Gastrocnemius medialis (tissue), 4 donors: ENCODE measurements around the gene CDC73.

Experiments
- POLR2A ChIP-seq, 2 donors: fragments of 450-650 bp; IDR thresholded peaks; one replicate each; pipeline ENCODE4 v1.6.1; 2017; ENCODE audit warnings: antibody characterized with exemption in 2 of 2, mild to moderate bottlenecking in 2 of 2, moderate library complexity in 2 of 2
- TF ChIP-seq, protein P1 (sequence below), 5 experiments: fragments of 450-650 bp in 3 of 5; fragments of 200-600 bp in 2 of 5; sonication (generic) in 2 of 5; IDR thresholded peaks in 4 of 5; conservative IDR thresholded peaks in 1 of 5; 1 replicate in 4 of 5; 2 replicates in 1 of 5; pipeline ENCODE4 v1.5.1; 2016 to 2019; ENCODE audit warnings: antibody characterized with exemption in 5 of 5, mild to moderate bottlenecking in 3 of 5, moderate library complexity in 3 of 5

DNA sequence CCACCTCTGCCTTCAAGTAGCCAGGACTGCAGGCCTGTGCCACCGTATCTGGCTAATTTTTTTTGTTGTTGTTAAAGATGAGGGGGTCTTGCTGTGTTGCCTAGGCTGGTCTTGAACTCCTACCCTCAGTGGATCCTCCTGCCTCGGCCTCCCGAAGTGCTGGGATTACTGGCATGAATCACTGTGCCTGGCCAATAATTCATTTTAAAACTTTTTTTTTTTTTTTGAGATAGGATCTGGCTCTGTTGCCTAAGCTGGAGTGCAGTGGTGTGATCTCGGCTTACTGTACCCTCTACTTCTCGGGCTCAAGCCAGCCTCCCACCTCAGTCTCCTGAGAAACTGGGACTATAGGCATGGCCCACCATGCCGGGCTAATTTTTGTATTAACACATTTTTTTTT lies 3.5 kb downstream of the CDC73 start:
- no peak for TF ChIP-seq POLR2A (IDR thresholded peaks at IDR 0.05)
- TF ChIP-seq, protein P1, sequence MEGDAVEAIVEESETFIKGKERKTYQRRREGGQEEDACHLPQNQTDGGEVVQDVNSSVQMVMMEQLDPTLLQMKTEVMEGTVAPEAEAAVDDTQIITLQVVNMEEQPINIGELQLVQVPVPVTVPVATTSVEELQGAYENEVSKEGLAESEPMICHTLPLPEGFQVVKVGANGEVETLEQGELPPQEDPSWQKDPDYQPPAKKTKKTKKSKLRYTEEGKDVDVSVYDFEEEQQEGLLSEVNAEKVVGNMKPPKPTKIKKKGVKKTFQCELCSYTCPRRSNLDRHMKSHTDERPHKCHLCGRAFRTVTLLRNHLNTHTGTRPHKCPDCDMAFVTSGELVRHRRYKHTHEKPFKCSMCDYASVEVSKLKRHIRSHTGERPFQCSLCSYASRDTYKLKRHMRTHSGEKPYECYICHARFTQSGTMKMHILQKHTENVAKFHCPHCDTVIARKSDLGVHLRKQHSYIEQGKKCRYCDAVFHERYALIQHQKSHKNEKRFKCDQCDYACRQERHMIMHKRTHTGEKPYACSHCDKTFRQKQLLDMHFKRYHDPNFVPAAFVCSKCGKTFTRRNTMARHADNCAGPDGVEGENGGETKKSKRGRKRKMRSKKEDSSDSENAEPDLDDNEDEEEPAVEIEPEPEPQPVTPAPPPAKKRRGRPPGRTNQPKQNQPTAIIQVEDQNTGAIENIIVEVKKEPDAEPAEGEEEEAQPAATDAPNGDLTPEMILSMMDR (IDR thresholded peaks at IDR 0.05 in 4 of 5, conservative IDR thresholded peaks at IDR 0.05 in 1 of 5) = no peak
